Endometrial microvascular endothelial cells (primary cell): ENCODE data around the gene HCFC2. TPM values are rescaled to one million over a fixed set of nuclear protein-coding genes. Genes with fewer than 3 reads are reported as not detected.
"Not testable (repeated sequence)": the region's sequence is repeated elsewhere in the genome, so short reads cannot be mapped to it uniquely, and the experiment has no call there.

ENCODE experiments used
- in situ Hi-C: cut with HindIII; loops from 2 replicates; pipeline ENCODE4 v1.10.0; 2017; ENCODE audit warnings: low sequenced_read_pairs, low pct_unique_long_range_greater_than_20kb; ENCODE audit errors: inconsistent ontology term
- total RNA-seq: library from RNA; depleted of rRNA; stranded (reverse); fragments of >200 nt; gene quantifications from one replicate; pipeline ENCODE4 v1.2.3, GENCODE V29; 2015; ENCODE audit errors: inconsistent ontology term

Gene HCFC2
- total RNA-seq, 1 donor from 2014 or later = 17.2 TPM

DNA sequence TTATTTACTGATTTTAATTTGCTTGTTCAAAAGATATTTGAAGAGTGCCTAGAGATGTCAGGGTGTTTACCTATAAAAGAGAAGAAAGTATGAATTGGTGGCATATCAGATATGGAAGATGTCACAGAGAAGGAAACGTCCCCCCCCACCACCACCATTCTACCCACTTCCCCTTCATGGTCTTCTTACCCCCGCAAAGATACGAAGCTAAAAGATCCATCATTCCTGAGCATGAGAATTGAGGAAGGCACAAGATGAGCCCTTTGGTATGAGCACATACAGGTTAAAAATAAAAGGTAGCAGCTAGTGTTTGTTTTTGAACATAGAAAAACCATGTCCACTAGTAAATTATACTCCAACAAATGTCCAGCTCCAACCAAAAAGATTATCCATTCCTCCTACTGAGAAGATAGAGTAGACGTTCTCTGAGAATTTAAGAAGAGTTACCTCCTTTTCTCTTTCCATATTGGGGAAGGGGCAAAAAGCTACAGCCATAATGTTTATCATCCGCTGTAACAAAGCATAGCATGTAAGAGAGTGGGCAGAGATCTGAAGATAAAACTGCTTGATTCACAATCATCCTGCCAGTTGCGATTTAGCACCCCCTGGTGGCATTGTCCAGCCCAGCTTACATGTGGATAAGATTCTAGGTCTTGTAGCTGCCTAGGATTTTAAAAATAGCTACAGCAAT, 44.6 kb downstream of the HCFC2 start:
- in situ Hi-C loops = no loop called here

DNA sequence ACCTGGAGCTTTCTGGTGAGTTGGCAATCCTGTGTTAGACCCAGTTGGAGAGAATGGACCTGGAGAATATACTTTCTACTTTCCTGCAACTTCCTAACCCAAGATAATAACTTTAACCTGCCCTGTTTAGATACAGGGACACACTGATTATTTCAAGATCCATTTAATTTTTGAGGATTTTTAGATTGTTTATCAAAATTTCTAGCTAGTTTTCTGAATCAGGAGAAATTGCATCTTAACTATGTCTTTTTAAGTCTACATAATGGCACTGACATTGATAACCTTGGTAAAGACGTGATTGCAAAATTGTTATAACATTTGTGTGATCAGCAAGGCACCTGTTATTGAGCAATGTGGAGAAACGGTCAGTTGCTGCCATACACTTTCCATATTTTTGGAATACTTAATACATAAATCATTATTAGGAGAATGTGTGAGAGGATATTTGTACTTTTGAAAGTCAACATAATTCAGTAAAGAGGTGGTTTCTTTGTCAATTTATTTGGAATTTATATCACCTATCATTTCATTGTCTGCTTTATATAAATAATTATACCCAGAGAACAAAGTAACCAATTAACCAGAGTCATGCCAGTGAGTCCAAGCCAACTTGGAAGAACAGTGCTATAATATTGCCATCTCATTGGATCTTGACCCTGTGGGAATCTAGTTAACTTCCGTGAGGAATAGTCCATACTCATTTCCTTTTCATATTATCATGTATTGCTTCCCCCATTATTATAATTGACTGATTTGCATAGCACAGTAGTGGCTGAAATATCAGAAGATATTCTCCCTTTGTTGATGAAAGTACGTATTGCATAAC, 45.3 kb downstream of the HCFC2 start:
- in situ Hi-C loops = no loop called here

- in situ Hi-C loops = not testable (repeated sequence)
Observed at GRCh38 chr12:104114834-104115586, 50.7 kb downstream of the HCFC2 start.

DNA sequence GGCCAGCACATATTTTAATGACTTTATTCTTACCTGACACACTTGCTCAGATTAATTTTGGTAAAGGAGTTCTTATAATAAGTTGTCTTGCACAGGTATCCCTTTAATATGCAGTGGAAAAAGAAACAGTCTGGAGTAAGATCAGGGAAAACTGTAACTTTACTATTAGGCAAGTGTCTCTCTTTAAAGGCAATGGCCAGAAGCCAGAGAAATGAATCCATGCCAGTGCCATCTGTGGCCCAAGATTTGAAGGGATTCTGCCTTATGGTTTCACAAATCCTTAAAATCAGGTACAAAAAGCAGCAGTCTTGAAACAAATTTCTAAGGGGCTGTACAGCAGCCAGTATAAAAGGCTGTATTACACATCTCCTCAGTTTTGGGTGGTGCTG, 51.2 kb downstream of the HCFC2 start:
- in situ Hi-C loops = no loop called here

DNA sequence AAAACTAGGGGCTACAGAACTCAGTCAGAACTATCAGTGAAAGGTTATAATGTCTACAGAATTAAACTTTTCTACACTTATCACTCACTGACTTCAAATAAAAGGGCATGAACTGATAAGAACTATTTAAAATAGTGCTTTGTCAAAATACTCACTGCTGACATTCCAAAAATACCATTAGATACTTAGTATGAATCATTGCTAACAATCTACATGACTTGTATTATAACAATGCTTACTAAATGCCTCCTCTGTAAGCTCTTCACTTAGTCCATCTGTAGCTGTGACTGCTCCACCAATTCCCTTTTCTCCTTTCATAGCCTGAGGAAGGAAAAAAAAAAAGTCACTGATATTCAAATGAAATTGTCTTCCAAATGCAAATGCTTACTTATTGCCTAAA, 56.7 kb downstream of the HCFC2 start:
- in situ Hi-C loops = no loop called here

GRCh38 chr12:104122298-104122697, 58.0 kb downstream of the HCFC2 start:
- in situ Hi-C loops = no loop called here

DNA sequence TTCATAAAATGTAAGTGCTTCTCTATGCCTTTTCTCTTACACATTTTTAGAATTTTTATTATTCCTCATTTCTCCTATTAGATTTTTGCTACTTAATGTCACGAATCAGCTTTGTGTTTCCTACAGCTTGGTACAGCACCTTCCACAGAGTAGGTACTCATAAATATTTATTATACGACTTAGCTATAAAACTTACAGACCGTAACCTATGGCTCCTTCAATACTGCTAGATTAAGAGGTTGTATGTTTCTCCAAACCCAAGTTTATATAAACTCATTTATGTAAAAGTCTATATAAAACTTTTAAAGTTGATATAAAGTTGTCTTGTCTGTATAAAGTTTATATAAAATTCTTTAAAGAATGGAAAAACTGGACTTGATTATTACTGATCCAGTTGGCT, 62.2 kb downstream of the HCFC2 start:
- in situ Hi-C loops = no loop called here

DNA sequence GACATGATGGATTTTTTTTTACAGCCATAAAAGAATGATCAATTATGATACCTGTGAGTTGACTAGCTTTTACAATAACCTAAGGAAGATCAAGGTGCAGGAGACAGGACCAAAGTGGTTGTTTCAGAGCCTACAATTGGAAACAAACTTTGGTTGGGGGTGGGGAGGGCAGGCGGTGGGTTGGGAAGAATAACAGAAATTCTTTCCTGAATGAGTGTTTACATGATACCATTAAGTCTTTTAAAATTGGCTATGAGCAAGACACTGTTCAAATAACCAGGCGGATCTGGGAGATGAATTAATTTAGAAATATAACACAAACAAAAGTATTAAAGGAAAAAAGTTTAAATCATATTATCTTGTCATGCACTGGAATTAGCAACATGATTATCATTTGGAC, 66.4 kb downstream of the HCFC2 start:
- in situ Hi-C loops = no loop called here

DNA sequence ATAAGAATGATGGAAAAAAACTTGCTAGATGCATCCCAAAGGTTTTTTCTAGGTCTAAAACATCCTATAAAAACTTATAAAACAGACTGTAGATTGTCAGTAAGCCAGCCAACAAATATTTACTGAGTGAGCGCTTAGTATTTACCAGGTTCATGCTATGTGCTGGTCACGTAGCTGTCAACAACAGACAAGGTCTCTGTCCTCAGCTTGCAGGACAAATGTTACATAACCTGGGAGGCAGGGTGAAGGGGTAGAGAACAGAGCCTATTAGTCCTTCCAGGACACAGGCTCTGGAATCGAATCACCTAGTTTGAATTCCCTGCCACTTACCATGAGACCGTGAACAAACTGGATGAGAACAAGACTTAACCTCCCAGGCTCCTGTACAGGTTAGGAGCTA, 67.3 kb downstream of the HCFC2 start:
- in situ Hi-C loops = no loop called here

DNA sequence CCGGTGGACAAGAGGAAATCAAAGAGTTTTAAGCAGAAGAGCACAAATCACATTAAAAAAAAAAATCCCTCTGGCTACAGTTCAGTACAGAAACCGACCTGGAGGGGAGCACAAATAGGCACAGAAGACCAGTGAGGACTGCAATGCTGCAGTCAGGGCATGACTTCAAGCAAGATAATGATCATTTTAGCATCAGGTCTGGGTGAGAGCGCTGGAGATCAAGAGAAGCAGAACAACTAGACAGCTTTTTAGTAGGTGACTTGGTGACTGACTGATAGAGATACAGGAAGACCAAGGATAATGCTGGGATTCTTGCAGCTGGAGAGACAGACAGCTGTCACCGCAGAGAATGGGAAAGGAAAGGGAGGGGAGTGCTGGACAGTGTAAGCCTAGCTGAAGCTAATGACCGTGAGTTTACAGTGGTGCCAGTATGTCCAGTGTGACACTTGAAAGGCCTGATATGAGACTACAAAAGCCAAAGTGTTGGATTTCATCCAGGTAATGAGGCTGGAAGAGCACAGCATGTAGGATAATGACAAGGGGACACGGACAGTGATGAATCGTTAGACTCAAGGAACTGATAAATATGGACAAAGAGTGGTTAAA, 68.1 kb downstream of the HCFC2 start:
- in situ Hi-C loops = no loop called here

- in situ Hi-C loops = no loop called here
Observed at GRCh38 chr12:104133321-104133720, 69.0 kb downstream of the HCFC2 start.

DNA sequence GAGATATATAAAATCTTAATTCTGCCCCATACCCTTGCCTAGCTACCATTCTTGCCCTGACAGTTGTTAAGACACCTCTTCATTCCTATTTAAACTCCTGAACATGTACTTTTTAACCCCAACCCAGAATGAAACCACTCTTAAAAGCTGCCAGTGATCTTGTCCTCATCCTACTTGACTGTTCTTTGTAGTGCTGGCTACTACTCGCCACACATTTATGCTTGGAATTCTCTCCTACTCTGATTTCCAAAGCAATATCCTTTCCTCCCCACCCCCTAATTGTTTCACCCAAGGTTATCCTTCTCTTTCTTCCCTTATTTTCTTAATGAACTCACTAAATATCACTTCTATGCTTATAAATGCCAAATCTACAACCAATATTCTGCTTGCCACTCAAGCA, 69.5 kb downstream of the HCFC2 start:
- in situ Hi-C loops = no loop called here

DNA sequence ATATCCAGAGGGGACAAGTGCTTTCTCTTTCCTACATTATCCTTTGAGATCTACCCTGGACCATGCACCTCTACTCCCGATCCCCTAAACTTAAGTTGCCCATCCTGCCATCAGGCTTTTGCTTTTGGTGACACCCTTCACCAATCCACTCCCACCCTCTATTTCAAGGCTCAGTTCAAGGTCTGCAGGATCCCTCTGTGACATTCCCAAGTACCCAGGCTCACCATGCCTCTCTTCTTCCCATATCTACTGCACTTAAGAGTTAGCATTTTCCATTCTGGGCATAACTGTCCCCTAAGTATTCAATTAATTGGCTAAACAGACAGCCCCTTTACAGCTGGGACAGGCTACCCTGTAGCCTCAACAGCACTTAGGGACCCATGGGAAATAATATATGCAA, 70.6 kb downstream of the HCFC2 start:
- in situ Hi-C loops = no loop called here

DNA sequence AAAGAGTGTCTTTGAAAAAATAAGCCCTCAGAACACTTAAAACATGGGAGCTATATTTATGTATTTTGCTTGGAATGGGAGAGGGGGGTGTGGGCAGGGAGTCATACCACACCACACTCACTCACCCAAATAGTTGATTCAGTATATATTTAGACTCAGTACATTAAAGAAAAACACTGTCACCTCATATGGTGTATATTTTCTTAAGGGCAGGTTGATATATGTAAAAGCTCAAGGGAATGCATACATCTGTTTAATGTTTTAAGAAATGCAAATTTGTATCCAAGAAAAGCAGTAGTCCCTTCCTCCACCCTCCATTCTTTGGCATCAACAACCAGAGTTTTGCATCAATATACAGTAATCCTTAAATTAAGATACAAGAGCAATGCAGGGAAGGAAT, 72.2 kb downstream of the HCFC2 start:
- in situ Hi-C loops = no loop called here

DNA sequence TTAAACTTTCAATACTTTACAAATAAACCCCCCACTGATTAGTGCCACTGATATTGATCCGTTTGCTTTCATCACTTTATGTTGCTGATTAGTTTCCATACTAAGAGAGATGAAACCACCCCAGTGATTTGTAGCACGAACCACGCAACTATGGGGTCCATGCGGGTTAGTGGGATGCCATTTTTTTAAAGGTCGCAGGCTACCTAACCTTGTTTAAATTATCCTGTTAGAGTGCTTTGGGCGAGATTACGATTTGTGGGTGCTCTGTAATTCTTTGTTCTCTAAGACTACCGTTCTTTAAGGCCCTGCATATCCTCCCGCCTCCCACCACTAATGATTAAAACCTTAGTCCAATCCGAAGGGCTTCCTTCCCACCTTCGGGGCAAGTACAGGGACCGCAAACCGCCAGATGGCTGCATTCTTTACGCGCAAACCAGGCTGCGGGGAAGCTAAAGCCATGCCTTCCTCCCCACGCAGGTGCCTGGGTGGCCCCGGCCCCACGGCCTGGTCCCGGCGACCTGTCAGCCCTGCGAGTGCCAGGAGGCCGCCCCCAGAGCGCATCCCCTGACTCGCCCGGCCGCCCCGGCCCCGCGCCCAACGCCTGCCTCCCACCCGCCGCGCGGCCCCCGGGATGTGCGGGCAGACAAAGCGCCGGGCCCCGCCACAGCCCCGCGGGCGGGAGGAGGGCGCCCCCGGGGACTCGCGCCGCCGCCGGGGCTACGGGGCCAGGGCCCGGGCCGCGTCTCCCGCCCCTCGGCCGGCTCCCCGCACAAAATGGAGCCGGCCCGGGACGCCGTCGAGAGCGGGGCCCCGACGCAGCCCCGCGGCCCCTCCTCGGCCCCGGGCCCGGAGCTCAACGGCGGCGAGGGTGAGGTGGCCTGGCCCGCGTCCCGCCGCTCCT, 72.9 kb downstream of the HCFC2 start:
- in situ Hi-C loops = no loop called here

DNA sequence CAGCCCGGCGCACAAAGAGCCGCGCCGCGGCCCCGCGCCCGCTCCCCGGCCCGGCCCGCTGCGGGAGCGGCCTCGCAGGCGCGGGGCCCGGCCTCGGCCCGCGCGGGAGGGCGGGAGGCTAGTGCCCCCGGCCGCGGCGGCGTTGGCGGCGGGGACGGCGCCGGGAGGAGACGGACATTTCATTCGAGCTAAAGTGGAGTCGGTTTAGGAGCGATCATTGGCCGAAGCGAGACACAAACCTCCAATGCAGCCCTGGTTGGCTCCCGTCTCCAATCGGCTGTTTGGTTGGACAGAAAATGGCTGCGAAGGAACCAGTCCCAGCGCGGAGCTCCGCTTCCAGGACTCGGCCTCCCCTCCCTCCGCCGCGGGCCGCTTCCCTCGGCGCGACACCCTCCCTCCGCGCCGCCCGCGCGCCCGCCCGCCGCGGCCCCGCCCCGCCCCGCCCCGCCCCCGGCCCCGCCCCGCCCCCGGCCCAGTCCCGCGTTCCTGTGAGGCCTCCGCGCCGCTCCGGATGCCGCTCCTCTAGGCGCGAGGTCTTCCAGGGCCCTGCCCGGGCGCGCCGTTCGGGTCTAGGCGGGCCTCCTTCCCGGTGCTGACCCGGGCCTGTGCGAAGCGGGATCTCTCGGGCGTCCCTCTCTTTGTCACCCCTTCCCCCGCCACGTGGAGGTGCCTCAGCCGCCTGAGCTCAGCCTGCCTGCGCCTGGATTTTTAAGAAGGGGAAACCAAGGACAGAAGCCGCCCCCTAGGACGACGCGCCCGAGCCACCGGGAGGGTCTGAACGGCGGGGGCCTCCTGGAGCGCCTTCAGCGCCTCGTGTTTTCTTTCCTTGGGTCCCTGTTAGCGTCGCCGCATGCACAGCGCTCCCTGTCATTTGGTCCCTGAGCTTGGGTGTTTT, 73.8 kb downstream of the HCFC2 start, which contains the start of gene NFYB:
NFYB (minus strand) TSS at position 309 of the 895 bp plus-strand sequence. CDS start 2,757 bp downstream, outside the sequence.
- in situ Hi-C loops = no loop called here

- in situ Hi-C loops = no loop called here
Observed at GRCh38 chr12:104138797-104139152, 74.4 kb downstream of the HCFC2 start.
